Calu3 (cell line): ENCODE measurements around the gene ARVCF. TPM values are rescaled to one million over a fixed set of nuclear protein-coding genes. Genes with fewer than 3 reads are reported as not detected.

ENCODE experiments used
- BruUV-seq: library from RNA; stranded (reverse); fragments of 400-500 nt; replicated peaks from 2 replicates; lab custom pipeline; 2021; lab: Mats Ljungman, UMichigan
- CTCF ChIA-PET: fragments of 300-600 bp; sonication (Branson Sonifier 250); formaldehyde crosslinking; loops from one replicate; lab custom pipeline; 2022; ENCODE audit warnings: antibody characterized with exemption; lab: Charles Lee
- DNase-seq: peaks from one replicate; pipeline ENCODE4 v3.0.0; 2022
- H3K27ac Mint-ChIP-seq: one replicate; pipeline ENCODE4 v1.8.0; 2022; ENCODE audit warnings: mixed read lengths; ENCODE audit not compliant: unreplicated experiment
- H3K27me3 Mint-ChIP-seq: one replicate; pipeline ENCODE4 v1.8.0; 2022; ENCODE audit warnings: mixed read lengths; ENCODE audit not compliant: unreplicated experiment
- H3K36me3 Mint-ChIP-seq: one replicate; pipeline ENCODE4 v1.8.0; 2022; ENCODE audit warnings: mild to moderate bottlenecking, moderate library complexity, mixed read lengths; ENCODE audit not compliant: insufficient read depth, unreplicated experiment
- H3K4me1 Mint-ChIP-seq: one replicate; pipeline ENCODE4 v1.8.0; 2022; ENCODE audit warnings: mild to moderate bottlenecking, low read depth, mixed read lengths; ENCODE audit not compliant: unreplicated experiment
- H3K4me3 Mint-ChIP-seq: one replicate; pipeline ENCODE4 v1.8.0; 2022; ENCODE audit warnings: mild to moderate bottlenecking, low read depth, moderate library complexity, mixed read lengths; ENCODE audit not compliant: unreplicated experiment
- H3K9me3 Mint-ChIP-seq: one replicate; pipeline ENCODE4 v1.8.0; 2022; ENCODE audit warnings: low read depth, mixed read lengths; ENCODE audit not compliant: unreplicated experiment
- intact Hi-C: fragments of 100-400 bp; cut with micrococcal nuclease; formaldehyde crosslinking; loops from one replicate; pipeline ENCODE4 v1.10.0; 2022; ENCODE audit not compliant: unreplicated experiment
- total RNA-seq: library from RNA; stranded (reverse); gene quantifications from 2 replicates; pipeline ENCODE4 v1.2.3, GENCODE V29; 2022
- TF ChIP-seq, protein P1 (sequence below): fragments of 200-600 bp; IDR thresholded peaks from one replicate; pipeline ENCODE4 v1.8.0; 2022; ENCODE audit warnings: antibody characterized with exemption; ENCODE audit not compliant: unreplicated experiment

The ARVCF gene
- total RNA-seq, 1 experiment from 2014 or later, result 19.7 TPM

DNA sequence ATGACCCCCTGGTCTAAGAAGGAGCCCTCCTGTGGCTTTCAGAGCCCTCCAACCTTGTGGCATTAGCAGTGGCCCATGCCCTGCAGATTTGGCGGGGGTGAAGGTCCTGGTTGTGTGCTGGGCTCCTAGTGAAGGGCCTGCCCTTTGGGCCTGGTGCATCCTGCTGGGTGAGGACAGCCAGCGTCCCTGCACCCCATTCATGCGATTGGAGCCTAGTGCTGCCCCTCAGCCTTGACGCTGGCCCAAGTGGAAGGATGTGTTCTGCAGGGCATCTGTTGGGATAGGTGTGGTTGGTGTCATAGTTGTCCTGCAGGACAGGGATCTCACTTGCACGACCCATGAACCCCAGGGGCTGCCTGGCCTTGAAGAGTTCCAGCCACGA is 35.3 kb upstream of the ARVCF start:
- BruUV-seq, result no TSS peak
- DNase-seq, result no peak
- TF ChIP-seq, protein P1, sequence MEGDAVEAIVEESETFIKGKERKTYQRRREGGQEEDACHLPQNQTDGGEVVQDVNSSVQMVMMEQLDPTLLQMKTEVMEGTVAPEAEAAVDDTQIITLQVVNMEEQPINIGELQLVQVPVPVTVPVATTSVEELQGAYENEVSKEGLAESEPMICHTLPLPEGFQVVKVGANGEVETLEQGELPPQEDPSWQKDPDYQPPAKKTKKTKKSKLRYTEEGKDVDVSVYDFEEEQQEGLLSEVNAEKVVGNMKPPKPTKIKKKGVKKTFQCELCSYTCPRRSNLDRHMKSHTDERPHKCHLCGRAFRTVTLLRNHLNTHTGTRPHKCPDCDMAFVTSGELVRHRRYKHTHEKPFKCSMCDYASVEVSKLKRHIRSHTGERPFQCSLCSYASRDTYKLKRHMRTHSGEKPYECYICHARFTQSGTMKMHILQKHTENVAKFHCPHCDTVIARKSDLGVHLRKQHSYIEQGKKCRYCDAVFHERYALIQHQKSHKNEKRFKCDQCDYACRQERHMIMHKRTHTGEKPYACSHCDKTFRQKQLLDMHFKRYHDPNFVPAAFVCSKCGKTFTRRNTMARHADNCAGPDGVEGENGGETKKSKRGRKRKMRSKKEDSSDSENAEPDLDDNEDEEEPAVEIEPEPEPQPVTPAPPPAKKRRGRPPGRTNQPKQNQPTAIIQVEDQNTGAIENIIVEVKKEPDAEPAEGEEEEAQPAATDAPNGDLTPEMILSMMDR, result no peak
- Mint-ChIP-seq H3K4me1 (no peaks in the 10 kb centered on the region), H3K9me3 (no peaks in the 10 kb centered on the region), H3K4me3 (no peak overlapping the region), H3K27ac (no peak overlapping the region), H3K27me3 (no peaks in the 10 kb centered on the region), H3K36me3 (peaks cover 11% of the 10 kb centered on the region)
- CTCF ChIA-PET, result no interaction called here
- intact Hi-C loops, result no loop called here

DNA sequence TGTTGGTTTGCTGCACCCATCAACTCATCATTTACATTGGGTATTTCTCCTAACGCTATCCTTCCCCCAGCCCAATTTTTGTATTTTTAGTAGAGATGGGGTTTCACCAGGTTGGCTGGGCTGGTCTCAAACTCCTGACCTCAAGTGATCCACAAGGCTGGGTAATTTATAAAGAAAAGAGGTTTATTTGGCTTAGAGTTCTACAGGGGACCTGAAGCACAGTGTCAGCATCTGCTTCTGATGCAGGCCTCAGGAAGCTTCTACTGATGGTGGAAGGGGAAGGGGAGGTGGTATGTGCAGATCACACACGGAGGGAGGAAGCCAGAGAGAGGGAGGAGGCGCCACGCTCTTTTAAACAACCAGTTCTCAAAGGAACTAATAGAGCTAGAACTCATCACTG is 30.1 kb upstream of the ARVCF start:
- H3K4me3 Mint-ChIP-seq, result no peak overlapping the region
- CTCF ChIA-PET, result no interaction called here
- TF ChIP-seq, protein P1, result no peak

DNA sequence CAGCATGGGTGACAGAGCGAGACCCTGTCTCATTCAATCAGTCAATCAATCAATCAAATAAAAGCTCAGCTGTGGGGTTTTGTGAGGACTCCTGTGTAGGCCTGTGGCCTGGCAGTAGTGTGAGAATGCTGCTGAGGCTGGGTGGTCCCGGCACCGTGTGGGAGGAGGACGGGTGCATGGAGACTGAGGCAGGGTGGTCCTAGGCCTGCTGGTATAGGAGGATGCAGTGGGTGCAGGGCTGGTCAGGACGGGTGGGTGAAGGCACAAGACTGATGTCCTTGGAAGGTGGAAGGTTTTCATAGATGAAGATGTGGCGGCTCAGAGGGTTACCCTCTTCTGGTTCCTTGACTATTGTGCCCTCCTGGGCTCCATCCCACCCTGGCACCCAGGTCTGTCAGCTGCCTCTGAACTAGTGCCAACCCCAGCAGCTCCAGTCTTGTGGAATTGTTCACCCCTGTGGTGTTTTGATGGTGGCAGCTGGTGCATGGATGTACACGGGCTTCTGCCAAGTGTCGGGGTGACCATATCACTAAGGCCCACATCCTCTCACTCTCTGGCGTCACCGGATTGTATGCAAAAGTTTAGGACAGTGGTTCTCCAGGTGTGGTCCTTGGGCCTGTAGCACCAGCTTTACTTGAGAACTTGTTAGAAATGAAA is 28.0 kb upstream of the ARVCF start:
- Mint-ChIP-seq H3K27me3 (no peaks in the 10 kb centered on the region), H3K36me3 (peaks cover 31% of the 10 kb centered on the region), H3K9me3 (no peaks in the 10 kb centered on the region), H3K4me1 (no peaks in the 10 kb centered on the region), H3K27ac (no peak overlapping the region), H3K4me3 (no peak overlapping the region)
- CTCF ChIA-PET, result interaction anchor here (0.7 kb wide), 1 partner anchor 16 kb away, joined by 3 read pairs; no protein-coding TSS in a partner anchor
- no peak for DNase-seq
- intact Hi-C loops, result no loop called here
- no TSS peak for BruUV-seq
- TF ChIP-seq, protein P1, result no peak

More for the DNA sequence above, 30.1 kb upstream of the ARVCF start:
- no TSS peak for BruUV-seq
- Mint-ChIP-seq H3K27ac (no peak overlapping the region), H3K9me3 (no peaks in the 10 kb centered on the region), H3K4me1 (no peaks in the 10 kb centered on the region), H3K36me3 (peaks cover 23% of the 10 kb centered on the region), H3K27me3 (no peaks in the 10 kb centered on the region)
- DNase-seq, result no peak
- intact Hi-C loops, result no loop called here

DNA sequence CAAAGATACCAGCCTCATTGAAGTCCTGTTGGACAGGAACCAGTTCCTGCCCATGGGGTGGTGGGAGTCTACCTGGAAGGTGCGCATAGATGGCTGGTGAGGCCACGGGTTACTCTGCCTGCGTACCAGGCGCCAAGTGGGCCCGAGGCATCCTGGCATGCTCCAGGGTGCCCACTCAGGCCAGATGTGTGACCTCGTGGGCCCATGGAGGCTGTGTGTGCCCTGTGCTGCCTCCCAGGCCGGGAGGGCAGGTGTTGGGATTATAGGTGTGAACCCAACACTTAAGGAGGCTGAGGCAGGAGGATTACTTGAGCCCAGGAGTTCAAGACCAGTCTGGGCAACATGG is 27.3 kb upstream of the ARVCF start:
- Mint-ChIP-seq H3K9me3 (no peaks in the 10 kb centered on the region), H3K4me1 (no peaks in the 10 kb centered on the region), H3K36me3 (peaks cover 27% of the 10 kb centered on the region), H3K4me3 (no peak overlapping the region), H3K27me3 (no peaks in the 10 kb centered on the region), H3K27ac (no peak overlapping the region)
- intact Hi-C loops, result no loop called here
- BruUV-seq, result no TSS peak
- DNase-seq, result no peak
- CTCF ChIA-PET, result interaction anchor here (0.7 kb wide), 1 partner anchor 16 kb away, joined by 3 read pairs; no protein-coding TSS in a partner anchor
- TF ChIP-seq, protein P1, result no peak
